Loucy (cell line): Measurements from ENCODE around the gene GON4L.
"Not testable (repeated sequence)": the region's sequence is repeated elsewhere in the genome, so short reads cannot be mapped to it uniquely, and the experiment has no call there.

Experiments used
- H2AFZ ChIP-seq: fragments of 200-600 bp; sonication (generic); 2 replicates; pipeline ENCODE4 v1.6.0; 2016; ENCODE audit warnings: antibody characterized with exemption, mild to moderate bottlenecking, low read length, moderate library complexity
- H3F3A ChIP-seq: fragments of 200-600 bp; 2 replicates; pipeline ENCODE4 v1.6.0; 2016; ENCODE audit warnings: antibody characterized with exemption, low read depth, mild to moderate bottlenecking
- H3K27me3 ChIP-seq: fragments of 200-600 bp; sonication (generic); 2 replicates; pipeline ENCODE4 v1.6.1; 2014; ENCODE audit warnings: low read length, mild to moderate bottlenecking; ENCODE audit not compliant: insufficient read depth, poor library complexity, severe bottlenecking
- H3K36me3 ChIP-seq: fragments of 200-600 bp; sonication (generic); 2 replicates; pipeline ENCODE4 v1.6.1; 2016; ENCODE audit warnings: low read length; ENCODE audit not compliant: insufficient read depth
- H3K4me1 ChIP-seq: fragments of 200-600 bp; sonication (generic); 2 replicates; pipeline ENCODE4 v1.5.1; 2014; ENCODE audit warnings: low read length, mild to moderate bottlenecking; ENCODE audit not compliant: insufficient read depth, poor library complexity, severe bottlenecking
- H3K4me2 ChIP-seq: fragments of 200-600 bp; sonication (generic); 2 replicates; pipeline ENCODE4 v1.6.0; 2014; ENCODE audit warnings: antibody characterized with exemption, low read length, low read depth, mild to moderate bottlenecking; ENCODE audit not compliant: poor library complexity, severe bottlenecking
- H3K4me3 ChIP-seq: fragments of 200-600 bp; sonication (generic); 2 replicates; pipeline ENCODE4 v1.5.1; 2014; ENCODE audit warnings: low read length, mild to moderate bottlenecking, mixed read lengths; ENCODE audit not compliant: poor library complexity, severe bottlenecking
- H3K79me2 ChIP-seq: fragments of 200-600 bp; sonication (generic); 2 replicates; pipeline ENCODE4 v1.6.1; 2014; ENCODE audit warnings: low read length; ENCODE audit not compliant: insufficient read depth
- H3K9ac ChIP-seq: fragments of 200-600 bp; sonication (generic); 2 replicates; pipeline ENCODE4 v1.6.0; 2014; ENCODE audit warnings: mild to moderate bottlenecking, low read depth, low read length, moderate library complexity; ENCODE audit not compliant: poor library complexity, severe bottlenecking
- H3K9me2 ChIP-seq: fragments of 200-600 bp; sonication (generic); replicated peaks from 2 replicates; pipeline ENCODE4 v1.6.1; 2016; ENCODE audit warnings: low read depth, low read length, mixed read lengths
- H3K9me3 ChIP-seq: fragments of 200-600 bp; sonication (generic); 2 replicates; pipeline ENCODE4 v1.6.1; 2014; ENCODE audit warnings: mild to moderate bottlenecking, antibody characterized with exemption, low read length, low read depth; ENCODE audit not compliant: insufficient read depth
- H4K20me1 ChIP-seq: fragments of 200-600 bp; sonication (generic); 2 replicates; pipeline ENCODE4 v1.6.0; 2014; ENCODE audit warnings: antibody characterized with exemption, low read length, mild to moderate bottlenecking; ENCODE audit not compliant: insufficient read depth, poor library complexity, severe bottlenecking
- CTCF ChIP-seq: fragments of 200-600 bp; sonication (generic); conservative IDR thresholded peaks from 2 replicates; pipeline ENCODE4 v1.5.1; 2014; ENCODE audit warnings: mild to moderate bottlenecking, antibody characterized with exemption, low read length
- EZH2phosphoT487 ChIP-seq: fragments of 200-600 bp; IDR thresholded peaks from 2 replicates; pipeline ENCODE4 v1.6.1; 2018; ENCODE audit warnings: antibody characterized with exemption, mild to moderate bottlenecking, moderate library complexity, borderline replicate concordance

The GON4L gene

GRCh38 chr1:155717041-155717440, 140.0 kb downstream of the GON4L start:
- Histone ChIP-seq H3K79me2 (peaks cover 3% of the 10 kb centered on the region; the same call in 1 of the 2 replicates), H3K4me2 (no peak overlapping the region), H3K36me3 (peaks cover 29% of the 10 kb centered on the region; the same call in 1 of the 2 replicates), H3K9ac (no peak overlapping the region), H4K20me1 (no peaks in the 10 kb centered on the region), H3K27me3 (no peaks in the 10 kb centered on the region), H3K9me3 (no peaks in the 10 kb centered on the region), H3K4me3 (no peak overlapping the region), H3K9me2 (no peaks in the 10 kb centered on the region), H3K4me1 (no peaks in the 10 kb centered on the region), H2AFZ (no peak overlapping the region), H3F3A (no peaks in the 10 kb centered on the region)
- TF ChIP-seq EZH2phosphoT487 = no peak
- no peak for TF ChIP-seq CTCF

GRCh38 chr1:155715777-155716176, 141.2 kb downstream of the GON4L start:
- Histone ChIP-seq H4K20me1 (no peaks in the 10 kb centered on the region), H3K4me1 (no peaks in the 10 kb centered on the region), H3K9ac (no peak overlapping the region), H3K27me3 (no peaks in the 10 kb centered on the region), H3K9me3 (no peaks in the 10 kb centered on the region), H3K4me3 (no peak overlapping the region), H3K79me2 (peaks cover 3% of the 10 kb centered on the region; the same call in 1 of the 2 replicates), H3F3A (no peaks in the 10 kb centered on the region), H2AFZ (no peak overlapping the region), H3K36me3 (peaks cover 29% of the 10 kb centered on the region; the same call in 1 of the 2 replicates), H3K4me2 (no peak overlapping the region), H3K9me2 (no peaks in the 10 kb centered on the region)
- TF ChIP-seq CTCF (no peak), EZH2phosphoT487 (no peak)

GRCh38 chr1:155715056-155715455, 142.0 kb downstream of the GON4L start:
- H3F3A ChIP-seq, H3K9me2 ChIP-seq, H3K4me3 ChIP-seq, H2AFZ ChIP-seq, H3K9ac ChIP-seq, H3K4me1 ChIP-seq, H3K4me2 ChIP-seq, H3K27me3 ChIP-seq, H3K79me2 ChIP-seq, H3K9me3 ChIP-seq, H4K20me1 ChIP-seq: not testable (repeated sequence)
- peaks cover 29% of the 10 kb centered on the region; the same call in 1 of the 2 replicates for H3K36me3 ChIP-seq

- H3K36me3 ChIP-seq = peaks cover 28% of the 10 kb centered on the region; the same call in 1 of the 2 replicates
- H3K9me3 ChIP-seq = no peaks in the 10 kb centered on the region
- no peak overlapping the region for H2AFZ ChIP-seq
- H3K4me2 ChIP-seq = no peak overlapping the region
- no peaks in the 10 kb centered on the region for H3F3A ChIP-seq
- no peak overlapping the region for H3K4me3 ChIP-seq
- TF ChIP-seq CTCF (no peak), EZH2phosphoT487 (no peak)
- H3K79me2 ChIP-seq = peaks cover 14% of the 10 kb centered on the region; the same call in 1 of the 2 replicates
- no peaks in the 10 kb centered on the region for H3K9me2 ChIP-seq
- no peaks in the 10 kb centered on the region for H3K4me1 ChIP-seq
- H3K9ac ChIP-seq = no peak overlapping the region
- no peaks in the 10 kb centered on the region for H4K20me1 ChIP-seq
- no peaks in the 10 kb centered on the region for H3K27me3 ChIP-seq
Observed at GRCh38 chr1:155713075-155713474, 143.9 kb downstream of the GON4L start.
